ENCODE measurements around the gene RALGAPB. TPM values are rescaled to one million over a fixed set of nuclear protein-coding genes. Genes with fewer than 3 reads are reported as not detected.
A peak's percentile ranks its signal among the peaks of the same experiment; 100 is the strongest.

RALGAPB gene
- total RNA-seq, 2 donors from 2014 or later: 38.3 to 45.5 TPM

DNA sequence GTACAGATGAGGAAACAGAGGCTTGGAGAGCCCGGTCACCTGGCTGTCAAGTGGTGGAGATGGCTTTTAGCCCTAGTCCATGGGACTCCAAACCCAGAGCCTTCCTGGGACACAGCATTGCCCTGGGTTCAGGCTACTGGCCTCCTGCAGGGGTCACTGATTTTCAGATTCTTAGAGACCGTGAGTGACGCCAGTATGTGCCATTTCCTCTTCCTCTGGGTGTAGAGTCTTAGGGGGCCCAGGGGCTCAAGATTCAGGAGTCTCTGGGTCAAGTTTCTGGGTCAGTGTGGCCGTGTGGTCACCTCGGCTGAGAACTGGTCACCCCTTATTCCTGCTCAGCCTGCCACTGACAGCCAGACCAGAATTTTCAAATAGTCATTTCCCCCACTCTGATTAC, 129.5 kb downstream of the RALGAPB start:
- H3K27ac Mint-ChIP-seq: no peak overlapping the region
- H3K27me3 Mint-ChIP-seq (ENCODE audit: insufficient read depth): no peaks in the 10 kb centered on the region
- H3K4me1 Mint-ChIP-seq: peaks cover 56% of the 10 kb centered on the region
- Histone ChIP-seq H3K4me1 (ENCODE audit: control insufficient read depth, insufficient read depth, low read length) (peaks cover 15% of the 10 kb centered on the region), H3K27me3 (ENCODE audit: control insufficient read depth, insufficient read depth, low read length, poor library complexity, severe bottlenecking) (no peaks in the 10 kb centered on the region), H3K9me3 (ENCODE audit: control insufficient read depth, low read length) (no peaks in the 10 kb centered on the region), H3K9ac (ENCODE audit: extremely low read depth, low read length, poor library complexity, severe bottlenecking) (peak overlapping the region; percentile 35), H3K4me3 (ENCODE audit: low read length) (peak overlapping the region; percentile 84), H3K27ac (ENCODE audit: low read depth, low read length) (no peak overlapping the region), H3K36me3 (ENCODE audit: control insufficient read depth, insufficient read depth, low read length) (no peaks in the 10 kb centered on the region)
- peak overlapping the region; percentile 57 for H3K4me3 Mint-ChIP-seq
- H3K9me3 Mint-ChIP-seq: peaks cover 12% of the 10 kb centered on the region
- TF ChIP-seq, protein P1, sequence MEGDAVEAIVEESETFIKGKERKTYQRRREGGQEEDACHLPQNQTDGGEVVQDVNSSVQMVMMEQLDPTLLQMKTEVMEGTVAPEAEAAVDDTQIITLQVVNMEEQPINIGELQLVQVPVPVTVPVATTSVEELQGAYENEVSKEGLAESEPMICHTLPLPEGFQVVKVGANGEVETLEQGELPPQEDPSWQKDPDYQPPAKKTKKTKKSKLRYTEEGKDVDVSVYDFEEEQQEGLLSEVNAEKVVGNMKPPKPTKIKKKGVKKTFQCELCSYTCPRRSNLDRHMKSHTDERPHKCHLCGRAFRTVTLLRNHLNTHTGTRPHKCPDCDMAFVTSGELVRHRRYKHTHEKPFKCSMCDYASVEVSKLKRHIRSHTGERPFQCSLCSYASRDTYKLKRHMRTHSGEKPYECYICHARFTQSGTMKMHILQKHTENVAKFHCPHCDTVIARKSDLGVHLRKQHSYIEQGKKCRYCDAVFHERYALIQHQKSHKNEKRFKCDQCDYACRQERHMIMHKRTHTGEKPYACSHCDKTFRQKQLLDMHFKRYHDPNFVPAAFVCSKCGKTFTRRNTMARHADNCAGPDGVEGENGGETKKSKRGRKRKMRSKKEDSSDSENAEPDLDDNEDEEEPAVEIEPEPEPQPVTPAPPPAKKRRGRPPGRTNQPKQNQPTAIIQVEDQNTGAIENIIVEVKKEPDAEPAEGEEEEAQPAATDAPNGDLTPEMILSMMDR (conservative IDR thresholded peaks at IDR 0.05): no peak
- peak; percentile 77 for DNase-seq
- H3K36me3 Mint-ChIP-seq (ENCODE audit: low read depth): no peaks in the 10 kb centered on the region
- 66 to 67% methylated on average over 3 to 5 of the region's 5 CpGs for WGBS, 2 experiments (ENCODE audit: insufficient coverage in 1 of 2, insufficient read length in 1 of 2)

DNA sequence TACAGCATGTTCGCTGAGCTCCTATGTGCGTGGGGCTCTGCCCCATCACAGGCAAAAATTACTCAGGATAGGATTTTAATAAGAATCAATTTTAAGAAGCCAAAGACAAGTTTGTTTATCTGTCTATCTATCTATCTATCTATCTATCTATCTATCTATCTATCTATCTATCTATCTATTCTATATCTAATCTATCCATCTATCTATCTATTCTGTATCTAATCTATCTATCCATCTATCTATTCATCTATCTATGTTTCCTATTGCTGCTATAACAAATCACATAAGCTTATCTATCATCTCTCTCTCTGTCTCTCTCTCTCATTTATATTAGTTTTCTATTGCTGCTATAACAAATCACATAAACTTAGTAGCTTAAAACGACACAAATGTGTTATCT, 130.6 kb downstream of the RALGAPB start:
- TF ChIP-seq, protein P1 (conservative IDR thresholded peaks at IDR 0.05): no peak
- H3K27ac ChIP-seq (ENCODE audit: low read depth, low read length): no peak overlapping the region
- Mint-ChIP-seq H3K27me3 (ENCODE audit: insufficient read depth) (no peaks in the 10 kb centered on the region), H3K27ac (no peak overlapping the region), H3K9me3 (peaks cover 1% of the 10 kb centered on the region), H3K36me3 (ENCODE audit: low read depth) (no peaks in the 10 kb centered on the region), H3K4me1 (peaks cover 59% of the 10 kb centered on the region), H3K4me3 (peak overlapping the region; percentile 57)
- H3K4me1 ChIP-seq (ENCODE audit: control insufficient read depth, insufficient read depth, low read length): peaks cover 18% of the 10 kb centered on the region
- H3K36me3 ChIP-seq (ENCODE audit: control insufficient read depth, insufficient read depth, low read length): no peaks in the 10 kb centered on the region
- H3K9me3 ChIP-seq (ENCODE audit: control insufficient read depth, low read length): no peaks in the 10 kb centered on the region
- H3K4me3 ChIP-seq (ENCODE audit: low read length): peak overlapping the region; percentile 84
- 83 to 85% methylated on average over 2 to 3 of the region's 3 CpGs for WGBS, 2 experiments (ENCODE audit: insufficient coverage in 1 of 2, insufficient read length in 1 of 2)
- no peaks in the 10 kb centered on the region for H3K27me3 ChIP-seq (ENCODE audit: control insufficient read depth, insufficient read depth, low read length, poor library complexity, severe bottlenecking)
- H3K9ac ChIP-seq (ENCODE audit: extremely low read depth, low read length, poor library complexity, severe bottlenecking): no peak overlapping the region
- DNase-seq: no peak

DNA sequence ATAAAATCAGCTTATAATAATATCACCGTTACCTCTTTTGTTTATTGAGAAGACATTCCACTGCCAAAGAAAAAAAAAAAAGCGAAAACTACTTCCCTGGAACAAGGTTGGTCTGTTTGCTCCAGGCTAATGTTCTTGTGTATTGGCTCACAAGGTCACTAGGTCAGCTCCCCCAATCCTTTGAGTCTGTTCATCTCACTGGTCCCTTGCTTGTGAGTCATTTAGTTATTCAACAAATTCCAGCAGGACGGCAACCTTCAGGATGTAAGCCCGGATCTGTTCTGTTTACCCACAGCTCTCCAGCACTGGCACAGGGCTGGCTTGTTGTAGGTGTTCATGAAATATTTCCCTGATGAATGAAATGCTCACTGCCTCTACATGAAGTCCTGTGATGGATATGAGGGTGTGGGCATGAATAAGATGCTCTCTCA, 132.2 kb downstream of the RALGAPB start:
- Histone ChIP-seq H3K4me1 (ENCODE audit: control insufficient read depth, insufficient read depth, low read length) (peaks cover 14% of the 10 kb centered on the region), H3K4me3 (ENCODE audit: low read length) (no peak overlapping the region), H3K9ac (ENCODE audit: extremely low read depth, low read length, poor library complexity, severe bottlenecking) (no peak overlapping the region), H3K9me3 (ENCODE audit: control insufficient read depth, low read length) (no peaks in the 10 kb centered on the region), H3K27ac (ENCODE audit: low read depth, low read length) (no peak overlapping the region), H3K36me3 (ENCODE audit: control insufficient read depth, insufficient read depth, low read length) (no peaks in the 10 kb centered on the region), H3K27me3 (ENCODE audit: control insufficient read depth, insufficient read depth, low read length, poor library complexity, severe bottlenecking) (no peaks in the 10 kb centered on the region)
- H3K36me3 Mint-ChIP-seq (ENCODE audit: low read depth): no peaks in the 10 kb centered on the region
- H3K27me3 Mint-ChIP-seq (ENCODE audit: insufficient read depth): no peaks in the 10 kb centered on the region
- H3K27ac Mint-ChIP-seq: no peak overlapping the region
- no peak overlapping the region for H3K4me3 Mint-ChIP-seq
- H3K9me3 Mint-ChIP-seq: no peaks in the 10 kb centered on the region
- no peak for DNase-seq
- 42 to 52% methylated on average over 2 to 4 of the region's 4 CpGs for WGBS, 2 experiments (ENCODE audit: insufficient coverage in 1 of 2, insufficient read length in 1 of 2)
- H3K4me1 Mint-ChIP-seq: peaks cover 60% of the 10 kb centered on the region
- TF ChIP-seq, protein P1 (conservative IDR thresholded peaks at IDR 0.05): no peak

Data from endodermal cell (in vitro differentiated cells).